Measurements from ENCODE around the gene IL18BP.

Gene IL18BP

GRCh38 chr11:71998649-71999310 is at the start of gene IL18BP:
Gene IL18BP (plus strand): TSS chr11:71998909. CDS start chr11:71999985, 1,076 bp downstream.
- no peak for DNase-seq (ENCODE audit: low read depth, low spot score)

- DNase-seq (ENCODE audit: low read depth, low spot score): no peak
Measured at GRCh38 chr11:71949034-71949433, 49.7 kb upstream of the IL18BP start.

GRCh38 chr11:71951741-71952310 is 46.9 kb upstream of the IL18BP start:
- no peak for DNase-seq (ENCODE audit: low read depth, low spot score)

GRCh38 chr11:71955898-71956456 is 42.7 kb upstream of the IL18BP start:
- no peak for DNase-seq (ENCODE audit: low read depth, low spot score)

GRCh38 chr11:71962428-71963038 is 36.2 kb upstream of the IL18BP start:
- no peak for DNase-seq (ENCODE audit: low read depth, low spot score)

- no peak for DNase-seq (ENCODE audit: low read depth, low spot score)
Measured at GRCh38 chr11:71963468-71963867, 35.2 kb upstream of the IL18BP start.

- no peak for DNase-seq (ENCODE audit: low read depth, low spot score)
Measured at GRCh38 chr11:71964641-71965040, 34.1 kb upstream of the IL18BP start.

- no peak for DNase-seq (ENCODE audit: low read depth, low spot score)
Measured at GRCh38 chr11:71971680-71972079, 27.0 kb upstream of the IL18BP start.

- DNase-seq (ENCODE audit: low read depth, low spot score): no peak
Measured at GRCh38 chr11:71976551-71976950, 22.2 kb upstream of the IL18BP start.

- DNase-seq (ENCODE audit: low read depth, low spot score): no peak
Measured at GRCh38 chr11:71977090-71977489, 21.6 kb upstream of the IL18BP start.

GRCh38 chr11:71977743-71978418 is 20.8 kb upstream of the IL18BP start:
- peak; percentile 7 for DNase-seq (ENCODE audit: low read depth, low spot score)

GRCh38 chr11:71979094-71979493 is 19.6 kb upstream of the IL18BP start:
- no peak for DNase-seq (ENCODE audit: low read depth, low spot score)

GRCh38 chr11:71979602-71980001 is 19.1 kb upstream of the IL18BP start:
- DNase-seq (ENCODE audit: low read depth, low spot score): no peak

- no peak for DNase-seq (ENCODE audit: low read depth, low spot score)
Measured at GRCh38 chr11:71986131-71986530, 12.6 kb upstream of the IL18BP start.

GRCh38 chr11:71987521-71987920 is 11.2 kb upstream of the IL18BP start:
- DNase-seq (ENCODE audit: low read depth, low spot score): no peak

GRCh38 chr11:71988050-71988449 is 10.7 kb upstream of the IL18BP start:
- no peak for DNase-seq (ENCODE audit: low read depth, low spot score)

- no peak for DNase-seq (ENCODE audit: low read depth, low spot score)
Measured at GRCh38 chr11:71990701-71991100, 8.0 kb upstream of the IL18BP start.

GRCh38 chr11:71991494-71991893 is 7.2 kb upstream of the IL18BP start:
- DNase-seq (ENCODE audit: low read depth, low spot score): no peak

- DNase-seq (ENCODE audit: low read depth, low spot score): no peak
Measured at GRCh38 chr11:71992136-71992730, 6.5 kb upstream of the IL18BP start.

GRCh38 chr11:71994786-71995185 is 3.9 kb upstream of the IL18BP start:
- no peak for DNase-seq (ENCODE audit: low read depth, low spot score)

GRCh38 chr11:71995726-71996291 is 2.9 kb upstream of the IL18BP start:
- DNase-seq (ENCODE audit: low read depth, low spot score): no peak

- no peak for DNase-seq (ENCODE audit: low read depth, low spot score)
Measured at GRCh38 chr11:71996517-71996916, 2.2 kb upstream of the IL18BP start.

Measured in activated naive CD8-positive, alpha-beta T cell treated with anti-CD3 and anti-CD28 coated beads, Interleukin-2, amount 50 U/mL, for 16 hours (primary cell).